ENCODE data around the gene AZI2. TPM values are rescaled to one million over a fixed set of nuclear protein-coding genes. Genes with fewer than 3 reads are reported as not detected.

AZI2 gene
- total and polyA plus RNA-seq, 4 donors: 41.4 to 85.2 (median 66.6) TPM

DNA sequence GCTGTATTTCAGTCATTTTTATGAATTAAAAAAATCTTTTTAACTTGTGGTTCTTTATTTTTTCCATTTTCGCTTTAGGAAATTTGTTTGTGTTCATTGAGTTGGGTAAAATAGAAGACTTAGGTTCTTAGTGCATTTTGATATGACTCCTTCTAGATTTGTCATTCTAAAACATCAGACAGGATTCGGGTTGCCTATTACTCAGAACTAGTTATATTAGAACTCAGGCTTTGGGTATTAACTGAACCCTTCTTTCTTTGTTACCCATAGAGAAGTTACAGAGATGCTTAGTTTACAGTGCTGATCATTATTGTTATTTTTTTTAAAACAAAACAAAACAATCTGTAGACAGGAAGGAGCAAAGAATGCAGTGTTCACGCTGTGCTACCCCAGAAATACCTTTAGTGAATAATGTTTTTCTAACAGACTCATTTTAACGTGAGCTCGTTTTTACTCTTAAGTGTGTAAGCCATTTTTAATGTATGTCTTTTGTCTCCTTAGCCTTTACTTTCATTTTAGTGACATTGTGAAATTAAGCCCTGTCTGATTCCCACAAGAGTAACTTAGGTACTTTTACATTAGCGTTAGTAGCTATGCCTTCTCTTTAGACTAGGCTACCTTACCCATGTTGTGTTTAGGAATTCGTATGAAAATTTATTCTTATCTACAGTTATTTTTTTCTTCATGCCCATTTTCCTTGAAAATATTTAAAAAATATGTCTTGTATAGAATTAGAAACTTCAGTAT is 53.8 kb downstream of the AZI2 start:
- H3K36me3 ChIP-seq (ENCODE audit: control insufficient read depth in 1 of 2, insufficient read depth in 2 of 2, low read length in 1 of 2): peaks cover 0 to 3% of the 10 kb centered on the region in 2 donors
- H3K4me3 ChIP-seq (ENCODE audit: low read length in 2 of 2): no peak overlapping the region
- no peaks in the 10 kb centered on the region for H3K27me3 ChIP-seq (ENCODE audit: control insufficient read depth in 1 of 2, insufficient read depth in 2 of 2, low read length in 1 of 2)
- ATAC-seq (ENCODE audit: low FRiP score) (no peak), DNase-seq (no peak)
- WGBS, 2 donors: 90 to 91% methylated on average over 7 of the region's 7 CpGs
- intact Hi-C loops (cut with DNase I): no loop called here
- H3K27ac ChIP-seq (ENCODE audit: low read depth in 1 of 2, low read length in 2 of 2): no peak overlapping the region
- H3K9me3 ChIP-seq (ENCODE audit: control insufficient read depth, low read length): no peaks in the 10 kb centered on the region
- no peaks in the 10 kb centered on the region for H3K4me1 ChIP-seq (ENCODE audit: control insufficient read depth in 1 of 2, insufficient read depth in 2 of 2, low read length in 2 of 2)

GRCh38 chr3:28292622-28293021 is 56.0 kb downstream of the AZI2 start:
- ATAC-seq (ENCODE audit: low FRiP score): no peak
- Histone ChIP-seq H3K9me3 (ENCODE audit: control insufficient read depth, low read length) (no peaks in the 10 kb centered on the region), H3K27me3 (ENCODE audit: control insufficient read depth in 1 of 2, insufficient read depth in 2 of 2, low read length in 1 of 2) (no peaks in the 10 kb centered on the region), H3K36me3 (ENCODE audit: control insufficient read depth in 1 of 2, insufficient read depth in 2 of 2, low read length in 1 of 2) (peaks cover 0 to 3% of the 10 kb centered on the region in 2 donors), H3K27ac (ENCODE audit: low read depth in 1 of 2, low read length in 2 of 2) (no peak overlapping the region), H3K4me1 (ENCODE audit: control insufficient read depth in 1 of 2, insufficient read depth in 2 of 2, low read length in 2 of 2) (no peaks in the 10 kb centered on the region), H3K4me3 (ENCODE audit: low read length in 2 of 2) (no peak overlapping the region)
- WGBS, 2 donors: 89 to 93% methylated on average over 4 of the region's 4 CpGs
- DNase-seq: no peak
- intact Hi-C loops (cut with DNase I): no loop called here

- H3K9me3 ChIP-seq (ENCODE audit: control insufficient read depth, low read length): no peaks in the 10 kb centered on the region
- H3K27ac ChIP-seq (ENCODE audit: low read depth in 1 of 2, low read length in 2 of 2): no peak overlapping the region
- ATAC-seq (ENCODE audit: low FRiP score) (no peak), DNase-seq (no peak)
- intact Hi-C loops (cut with DNase I): no loop called here
- H3K36me3 ChIP-seq (ENCODE audit: control insufficient read depth in 1 of 2, insufficient read depth in 2 of 2, low read length in 1 of 2): peaks cover 0 to 3% of the 10 kb centered on the region in 2 donors
- no peak overlapping the region for H3K4me3 ChIP-seq (ENCODE audit: low read length in 2 of 2)
- no peaks in the 10 kb centered on the region for H3K4me1 ChIP-seq (ENCODE audit: control insufficient read depth in 1 of 2, insufficient read depth in 2 of 2, low read length in 2 of 2)
- H3K27me3 ChIP-seq (ENCODE audit: control insufficient read depth in 1 of 2, insufficient read depth in 2 of 2, low read length in 1 of 2): no peaks in the 10 kb centered on the region
Observed at GRCh38 chr3:28291577-28291976, 57.0 kb downstream of the AZI2 start.

- intact Hi-C loops (cut with DNase I): no loop called here
- WGBS, 2 donors: 96 to 98% methylated on average over 1 of the region's 1 CpG
- ATAC-seq (ENCODE audit: low FRiP score): no peak
Observed at GRCh38 chr3:28290863-28291300, 57.7 kb downstream of the AZI2 start.

DNA sequence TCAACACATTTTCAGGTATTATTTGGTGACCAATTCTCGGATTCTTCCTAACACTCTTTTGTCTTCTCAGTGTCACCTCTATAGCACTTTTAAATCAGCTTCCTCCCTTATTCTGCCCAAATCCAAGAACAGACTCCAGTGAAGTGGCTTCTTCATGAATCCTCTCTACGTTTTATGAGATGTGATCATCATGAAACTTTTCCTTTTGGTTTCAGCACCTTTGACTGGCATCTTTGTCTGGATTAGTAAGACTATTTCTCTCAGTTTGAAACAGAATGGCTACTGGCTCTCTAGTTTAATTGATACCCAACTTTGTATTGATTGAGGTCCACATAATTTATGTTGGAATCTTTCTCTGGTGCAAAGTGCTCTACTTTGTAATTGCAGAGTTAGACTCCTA is 61.6 kb downstream of the AZI2 start:
- Histone ChIP-seq H3K36me3 (ENCODE audit: control insufficient read depth in 1 of 2, insufficient read depth in 2 of 2, low read length in 1 of 2) (peaks cover 0 to 3% of the 10 kb centered on the region in 2 donors), H3K9me3 (ENCODE audit: control insufficient read depth, low read length) (no peaks in the 10 kb centered on the region), H3K27me3 (ENCODE audit: control insufficient read depth in 1 of 2, insufficient read depth in 2 of 2, low read length in 1 of 2) (no peaks in the 10 kb centered on the region), H3K4me3 (ENCODE audit: low read length in 2 of 2) (no peak overlapping the region), H3K27ac (ENCODE audit: low read depth in 1 of 2, low read length in 2 of 2) (no peak overlapping the region), H3K4me1 (ENCODE audit: control insufficient read depth in 1 of 2, insufficient read depth in 2 of 2, low read length in 2 of 2) (no peaks in the 10 kb centered on the region)
- DNase-seq (no peak), ATAC-seq (ENCODE audit: low FRiP score) (no peak)
- WGBS, 2 donors: 86 to 87% methylated on average over 2 of the region's 2 CpGs
- intact Hi-C loops (cut with DNase I): no loop called here

More at GRCh38 chr3:28290863-28291300, 57.7 kb downstream of the AZI2 start:
- Histone ChIP-seq H3K27ac (ENCODE audit: low read depth in 1 of 2, low read length in 2 of 2) (no peak overlapping the region), H3K27me3 (ENCODE audit: control insufficient read depth in 1 of 2, insufficient read depth in 2 of 2, low read length in 1 of 2) (no peaks in the 10 kb centered on the region), H3K4me3 (ENCODE audit: low read length in 2 of 2) (no peak overlapping the region), H3K36me3 (ENCODE audit: control insufficient read depth in 1 of 2, insufficient read depth in 2 of 2, low read length in 1 of 2) (peaks cover 0 to 3% of the 10 kb centered on the region in 2 donors), H3K4me1 (ENCODE audit: control insufficient read depth in 1 of 2, insufficient read depth in 2 of 2, low read length in 2 of 2) (no peaks in the 10 kb centered on the region), H3K9me3 (ENCODE audit: control insufficient read depth, low read length) (no peaks in the 10 kb centered on the region)
- no peak for DNase-seq

- no peak overlapping the region for H3K27ac ChIP-seq (ENCODE audit: low read depth in 1 of 2, low read length in 2 of 2)
- no peaks in the 10 kb centered on the region for H3K27me3 ChIP-seq (ENCODE audit: control insufficient read depth in 1 of 2, insufficient read depth in 2 of 2, low read length in 1 of 2)
- peaks cover 0 to 1% of the 10 kb centered on the region in 2 donors for H3K36me3 ChIP-seq (ENCODE audit: control insufficient read depth in 1 of 2, insufficient read depth in 2 of 2, low read length in 1 of 2)
- no peaks in the 10 kb centered on the region for H3K4me1 ChIP-seq (ENCODE audit: control insufficient read depth in 1 of 2, insufficient read depth in 2 of 2, low read length in 2 of 2)
- no peaks in the 10 kb centered on the region for H3K9me3 ChIP-seq (ENCODE audit: control insufficient read depth, low read length)
- no peak for DNase-seq
- intact Hi-C loops (cut with DNase I): no loop called here
- H3K4me3 ChIP-seq (ENCODE audit: low read length in 2 of 2): no peak overlapping the region
- ATAC-seq (ENCODE audit: low FRiP score): no peak
Observed at GRCh38 chr3:28286595-28286994, 62.0 kb downstream of the AZI2 start.

GRCh38 chr3:28280781-28281180 is 67.8 kb downstream of the AZI2 start:
- no peak for ATAC-seq (ENCODE audit: low FRiP score)
- no peaks in the 10 kb centered on the region for H3K27me3 ChIP-seq (ENCODE audit: control insufficient read depth in 1 of 2, insufficient read depth in 2 of 2, low read length in 1 of 2)
- H3K9me3 ChIP-seq (ENCODE audit: control insufficient read depth, low read length): no peaks in the 10 kb centered on the region
- H3K4me3 ChIP-seq (ENCODE audit: low read length in 2 of 2): no peak overlapping the region
- no peaks in the 10 kb centered on the region for H3K36me3 ChIP-seq (ENCODE audit: control insufficient read depth in 1 of 2, insufficient read depth in 2 of 2, low read length in 1 of 2)
- DNase-seq: no peak
- H3K27ac ChIP-seq (ENCODE audit: low read depth in 1 of 2, low read length in 2 of 2): no peak overlapping the region
- H3K4me1 ChIP-seq (ENCODE audit: control insufficient read depth in 1 of 2, insufficient read depth in 2 of 2, low read length in 2 of 2): no peaks in the 10 kb centered on the region
- 96 to 97% methylated on average over 3 of the region's 3 CpGs for WGBS, 2 donors
- intact Hi-C loops (cut with DNase I): no loop called here

DNA sequence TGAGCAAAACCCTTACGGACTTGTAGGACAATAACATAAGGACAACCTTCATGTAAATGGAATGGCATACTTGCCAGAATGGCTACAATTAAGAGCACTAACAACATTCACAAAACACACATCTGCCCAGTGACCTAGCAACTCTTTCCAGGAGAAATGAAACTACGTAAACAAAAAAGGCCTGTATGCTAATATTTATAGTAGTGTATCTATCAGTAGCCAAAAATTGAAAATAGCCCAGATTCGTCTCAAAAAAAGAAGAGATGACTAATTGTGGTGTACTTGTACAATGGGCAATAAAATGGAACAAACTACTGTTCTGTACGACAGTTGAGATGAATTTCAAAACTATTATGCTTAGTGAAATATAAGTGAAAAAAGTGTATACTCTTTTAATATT is 68.9 kb downstream of the AZI2 start:
- intact Hi-C loops (cut with DNase I): no loop called here
- Histone ChIP-seq H3K4me1 (ENCODE audit: control insufficient read depth in 1 of 2, insufficient read depth in 2 of 2, low read length in 2 of 2) (no peaks in the 10 kb centered on the region), H3K27ac (ENCODE audit: low read depth in 1 of 2, low read length in 2 of 2) (no peak overlapping the region), H3K9me3 (ENCODE audit: control insufficient read depth, low read length) (no peaks in the 10 kb centered on the region), H3K27me3 (ENCODE audit: control insufficient read depth in 1 of 2, insufficient read depth in 2 of 2, low read length in 1 of 2) (no peaks in the 10 kb centered on the region), H3K36me3 (ENCODE audit: control insufficient read depth in 1 of 2, insufficient read depth in 2 of 2, low read length in 1 of 2) (no peaks in the 10 kb centered on the region), H3K4me3 (ENCODE audit: low read length in 2 of 2) (no peak overlapping the region)
- DNase-seq: no peak
- ATAC-seq (ENCODE audit: low FRiP score): no peak
- WGBS, 2 donors: 52 to 58% methylated on average over 4 of the region's 4 CpGs

GRCh38 chr3:28278918-28279317 is 69.7 kb downstream of the AZI2 start:
- no peaks in the 10 kb centered on the region for H3K4me1 ChIP-seq (ENCODE audit: control insufficient read depth in 1 of 2, insufficient read depth in 2 of 2, low read length in 2 of 2)
- DNase-seq (no peak), ATAC-seq (ENCODE audit: low FRiP score) (no peak)
- intact Hi-C loops (cut with DNase I): no loop called here
- no peak overlapping the region for H3K4me3 ChIP-seq (ENCODE audit: low read length in 2 of 2)
- WGBS, 2 donors: 86% methylated on average over 2 of the region's 2 CpGs
- H3K27me3 ChIP-seq (ENCODE audit: control insufficient read depth in 1 of 2, insufficient read depth in 2 of 2, low read length in 1 of 2): no peaks in the 10 kb centered on the region
- H3K36me3 ChIP-seq (ENCODE audit: control insufficient read depth in 1 of 2, insufficient read depth in 2 of 2, low read length in 1 of 2): no peaks in the 10 kb centered on the region
- H3K27ac ChIP-seq (ENCODE audit: low read depth in 1 of 2, low read length in 2 of 2): no peak overlapping the region
- H3K9me3 ChIP-seq (ENCODE audit: control insufficient read depth, low read length): no peaks in the 10 kb centered on the region

Data from aorta (tissue), 5 donors.